GM18858 (cell line): Measurements from ENCODE around the gene DNAJC12.
"Not testable (repeated sequence)": the region's sequence is repeated elsewhere in the genome, so short reads cannot be mapped to it uniquely, and the experiment has no call there.

Source experiments
- ATAC-seq: cut with Tn5 transposase; IDR thresholded peaks from one replicate; pipeline ENCODE4 v1.9.1; 2021; ENCODE audit not compliant: unreplicated experiment

Gene DNAJC12

DNA sequence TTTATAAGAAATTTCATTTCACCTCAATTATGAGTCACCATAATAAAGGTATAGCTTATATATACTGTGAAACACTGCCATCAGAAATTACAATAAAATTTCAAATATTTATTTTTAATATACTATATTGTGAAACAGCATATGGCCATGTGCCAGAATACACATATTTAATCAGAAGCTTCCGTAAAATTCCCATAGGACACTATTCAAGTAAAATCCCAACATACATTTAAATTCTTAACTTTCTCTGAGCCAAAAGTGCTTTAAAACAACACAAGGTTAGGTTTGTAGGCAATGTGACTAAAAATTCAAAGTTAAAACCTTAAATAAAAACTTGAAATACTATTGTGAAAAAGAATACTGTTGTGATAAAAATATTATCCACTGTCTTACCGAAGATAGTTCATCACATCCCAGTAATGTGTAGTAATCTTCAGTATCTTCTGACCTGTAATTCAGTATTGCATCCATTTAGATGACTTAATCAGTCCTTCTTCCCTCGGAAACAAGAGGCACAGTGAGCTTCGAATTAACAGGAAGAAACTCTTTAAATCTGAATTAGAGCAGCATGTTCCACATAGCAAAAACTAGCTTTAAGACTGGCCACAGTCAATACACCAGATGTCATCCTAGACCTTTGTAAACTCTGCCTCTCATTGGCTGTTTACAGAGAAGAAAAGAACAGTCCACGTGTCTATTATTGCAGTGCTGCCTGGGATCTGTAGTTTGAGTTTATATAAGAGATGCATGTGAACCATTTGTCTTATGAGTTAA, at the start of gene DNAJC12:
DNAJC12 (minus strand) TSS at position 648 of the 774 bp plus-strand sequence; CDS start at position 471, 177 bp downstream.
- ATAC-seq, result peak; percentile 89

DNA sequence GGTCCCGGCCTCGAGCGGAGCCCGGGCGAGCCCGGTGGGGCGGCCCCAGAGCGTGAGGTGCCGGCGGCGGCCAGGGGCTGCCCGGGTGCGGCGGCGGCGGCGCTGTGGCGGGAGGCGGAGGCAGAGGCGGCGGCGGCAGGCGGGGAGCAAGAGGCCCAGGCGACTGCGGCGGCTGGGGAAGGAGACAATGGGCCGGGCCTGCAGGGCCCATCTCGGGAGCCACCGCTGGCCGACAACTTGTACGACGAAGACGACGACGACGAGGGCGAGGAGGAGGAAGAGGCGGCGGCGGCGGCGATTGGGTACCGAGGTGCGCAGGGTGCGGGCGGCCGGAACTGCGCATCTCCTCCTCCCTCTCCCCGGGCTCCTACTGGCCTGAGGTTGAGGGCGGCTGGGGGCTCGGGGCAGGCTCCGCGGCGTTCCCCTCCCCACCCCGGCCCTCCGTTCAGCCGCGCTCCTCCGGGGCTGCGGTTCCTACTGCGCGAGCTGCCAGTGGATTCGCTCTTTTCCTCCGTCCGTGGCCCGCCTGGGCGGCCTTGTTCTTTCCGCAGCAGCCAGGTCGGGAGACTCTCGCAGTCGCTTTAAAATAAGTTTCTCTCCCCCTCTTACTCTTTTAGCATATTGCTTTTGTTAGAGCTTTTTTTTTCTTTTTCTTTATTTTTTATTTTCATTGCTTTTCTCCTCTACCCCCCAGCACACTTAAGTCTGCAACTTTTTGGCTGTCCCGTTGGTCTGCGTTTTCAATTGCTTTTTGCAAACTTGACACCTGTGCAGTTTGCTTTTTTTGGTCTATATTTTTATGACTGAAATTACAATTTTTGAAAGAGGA, 47.1 kb upstream of the DNAJC12 start:
- ATAC-seq, result peak; percentile 31

DNA sequence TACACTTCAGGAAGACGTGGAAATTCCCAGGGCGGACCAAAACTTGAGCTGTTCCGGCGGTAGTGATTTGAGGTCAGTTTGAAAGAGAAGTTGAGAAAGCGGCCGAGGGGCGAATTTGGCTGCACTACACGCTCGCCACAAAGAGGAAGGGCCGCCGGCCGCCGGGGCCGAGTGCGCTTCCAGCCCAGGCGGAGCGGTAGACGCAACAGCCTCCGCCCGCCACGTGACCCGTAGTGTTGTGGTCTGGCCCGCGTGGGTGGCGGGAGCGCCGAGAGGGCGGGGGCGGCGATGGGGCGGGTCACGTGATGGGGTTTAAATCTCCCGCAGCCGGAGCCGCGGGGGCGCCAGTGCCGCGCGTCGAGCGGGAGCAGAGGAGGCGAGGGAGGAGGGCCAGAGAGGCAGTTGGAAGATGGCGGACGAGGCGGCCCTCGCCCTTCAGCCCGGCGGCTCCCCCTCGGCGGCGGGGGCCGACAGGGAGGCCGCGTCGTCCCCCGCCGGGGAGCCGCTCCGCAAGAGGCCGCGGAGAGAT, 46.4 kb upstream of the DNAJC12 start, which contains the start of gene SIRT1:
SIRT1 (plus strand) TSS at position 344 of the 529 bp plus-strand sequence; CDS start at position 410, 66 bp downstream.
- ATAC-seq, result peak; percentile 81

DNA sequence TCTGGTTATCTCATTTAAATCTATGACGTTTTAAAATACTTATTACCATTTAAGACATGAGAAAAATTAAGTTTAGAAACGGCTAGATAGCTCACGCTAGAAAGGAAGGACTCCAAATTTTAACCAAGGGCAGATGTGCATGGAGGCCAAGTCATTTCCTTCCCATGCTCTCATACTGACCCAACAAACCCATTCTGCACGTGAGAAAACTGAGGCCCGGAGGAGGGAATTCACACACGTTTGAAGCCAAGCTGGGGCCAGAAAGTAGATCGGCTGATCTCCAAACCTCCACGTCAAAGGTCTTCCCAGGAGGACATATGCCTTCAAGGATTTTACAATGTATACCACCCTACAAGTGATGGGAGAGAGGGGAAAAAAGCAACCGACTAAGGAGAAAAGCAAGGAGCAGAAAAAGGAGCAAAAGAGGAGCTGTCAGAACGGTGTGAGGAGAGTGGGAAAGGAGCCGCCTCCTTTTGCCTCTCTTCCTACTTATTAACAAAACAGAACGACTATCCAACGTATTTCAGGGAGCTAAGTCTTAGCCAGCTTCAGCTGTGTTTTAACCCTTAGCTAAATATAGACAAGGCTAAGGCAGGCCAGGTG, 45.8 kb upstream of the DNAJC12 start:
- ATAC-seq, result no peak

DNA sequence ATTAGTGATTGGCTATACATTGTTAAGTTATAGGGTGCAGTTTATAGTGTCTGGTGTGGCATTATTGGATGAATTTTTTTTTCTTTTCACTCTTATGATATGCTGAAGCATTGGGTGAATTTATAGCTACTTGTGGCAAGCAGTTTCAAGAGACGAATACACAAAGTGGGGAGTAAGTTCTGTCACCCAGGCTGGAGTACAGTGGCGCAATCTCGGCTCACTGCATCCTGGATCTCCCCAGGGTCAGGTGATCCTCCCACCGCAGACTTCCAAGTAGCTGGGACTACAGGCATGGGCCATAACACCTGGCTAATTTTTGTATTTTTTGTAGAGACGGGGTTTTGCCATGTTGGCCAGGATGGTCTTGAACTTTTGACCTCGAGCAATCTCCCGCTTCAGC, 40.1 kb upstream of the DNAJC12 start:
- no peak for ATAC-seq

DNA sequence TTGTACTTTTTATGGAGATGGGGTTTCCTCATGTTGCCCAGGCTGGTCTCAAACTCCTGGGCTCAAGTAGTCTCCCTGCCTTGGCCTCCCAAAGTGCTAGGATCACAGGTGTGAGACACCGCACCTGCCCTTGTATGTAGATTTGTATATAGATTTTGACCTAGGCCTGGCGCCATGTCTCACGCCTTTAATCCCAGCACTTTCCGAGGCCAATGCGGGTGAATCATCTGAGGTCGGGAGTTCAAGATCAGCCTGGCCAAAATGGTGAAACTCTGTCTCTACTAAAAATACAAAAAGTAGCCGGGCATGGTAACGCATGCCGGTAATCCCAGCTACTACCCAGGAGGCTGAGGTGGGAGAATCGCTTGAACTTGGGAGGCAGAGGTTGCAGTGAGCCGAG, 39.4 kb upstream of the DNAJC12 start:
- ATAC-seq, result not testable (repeated sequence)

DNA sequence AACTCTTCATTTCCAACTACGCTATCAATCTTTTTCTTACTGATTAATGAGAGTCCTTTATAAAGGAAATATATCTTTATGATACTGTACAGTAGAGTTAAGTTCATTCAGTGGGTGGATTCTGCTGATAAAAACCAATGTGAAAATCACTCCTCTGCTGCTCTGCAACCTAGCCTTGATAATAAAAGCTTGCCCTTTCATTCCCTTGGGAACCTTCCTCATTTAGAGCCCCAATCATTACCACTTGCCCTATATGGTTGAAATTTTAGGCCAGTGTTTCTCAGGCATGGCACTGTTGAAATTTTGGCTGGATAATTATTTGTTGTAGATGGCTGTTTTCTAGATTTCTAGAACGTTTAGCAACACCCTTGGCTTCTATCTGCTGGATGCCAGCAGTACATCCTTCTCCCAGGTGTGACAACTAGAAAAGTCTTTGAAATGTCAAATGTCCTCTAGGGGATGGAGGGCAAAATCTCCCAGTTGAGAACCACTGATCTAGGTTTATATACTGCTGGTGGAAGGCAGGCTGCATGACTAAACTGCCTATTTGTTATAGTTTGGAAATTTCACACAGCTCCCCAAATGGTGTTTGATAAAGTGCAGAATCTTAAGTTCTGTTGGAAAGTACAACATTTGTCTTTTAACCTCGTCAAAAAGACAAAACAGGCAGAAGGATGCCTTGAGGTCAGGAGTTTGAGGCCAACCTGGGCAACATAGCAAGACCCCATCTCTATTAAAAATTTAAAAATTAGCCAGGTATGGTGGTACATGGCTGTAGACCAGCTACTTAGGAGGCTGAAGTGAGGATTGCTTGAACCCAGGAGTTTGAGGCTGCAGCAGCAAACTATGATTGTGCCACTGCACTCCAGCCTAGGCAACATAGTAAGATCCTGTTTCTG, 37.6 kb upstream of the DNAJC12 start:
- no peak for ATAC-seq

DNA sequence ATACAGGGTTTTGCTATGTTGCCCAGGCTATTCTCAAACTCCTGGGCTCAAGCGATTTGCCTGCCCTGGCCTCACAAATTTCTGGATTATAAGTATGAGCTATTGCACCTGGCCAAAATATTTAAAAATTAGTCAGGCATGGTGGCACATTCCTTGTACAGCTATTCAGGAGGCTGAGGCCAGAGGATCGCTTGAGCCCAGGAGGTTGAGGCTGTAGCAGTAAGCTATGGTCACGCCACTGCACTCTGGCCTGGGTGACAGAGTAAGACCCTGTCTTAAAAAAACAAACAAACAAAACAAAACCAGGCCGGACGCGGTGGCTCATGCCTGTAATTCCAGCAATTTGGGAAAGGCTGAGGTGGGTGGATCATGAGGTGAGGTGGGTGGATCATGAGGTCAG, 32.0 kb upstream of the DNAJC12 start:
- ATAC-seq, result no peak

DNA sequence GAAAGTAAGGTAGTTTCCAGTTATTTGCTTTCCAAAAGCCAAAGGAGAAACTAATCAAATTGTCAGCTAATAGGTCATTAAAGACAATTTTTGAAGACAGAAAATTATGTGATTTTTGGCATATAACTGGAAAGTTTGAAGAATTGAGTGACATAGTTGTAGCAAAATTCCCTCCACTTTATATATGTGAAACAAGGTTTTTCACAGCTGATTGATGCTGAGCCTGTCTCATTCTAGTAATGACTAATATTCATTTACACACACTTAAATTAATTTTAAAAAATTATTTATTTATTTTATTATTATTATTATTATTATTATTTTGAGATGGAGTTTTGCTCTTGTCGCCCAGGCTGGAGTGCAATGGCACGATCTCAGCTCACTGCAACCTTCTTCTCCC, 30.1 kb upstream of the DNAJC12 start:
- ATAC-seq, result no peak

DNA sequence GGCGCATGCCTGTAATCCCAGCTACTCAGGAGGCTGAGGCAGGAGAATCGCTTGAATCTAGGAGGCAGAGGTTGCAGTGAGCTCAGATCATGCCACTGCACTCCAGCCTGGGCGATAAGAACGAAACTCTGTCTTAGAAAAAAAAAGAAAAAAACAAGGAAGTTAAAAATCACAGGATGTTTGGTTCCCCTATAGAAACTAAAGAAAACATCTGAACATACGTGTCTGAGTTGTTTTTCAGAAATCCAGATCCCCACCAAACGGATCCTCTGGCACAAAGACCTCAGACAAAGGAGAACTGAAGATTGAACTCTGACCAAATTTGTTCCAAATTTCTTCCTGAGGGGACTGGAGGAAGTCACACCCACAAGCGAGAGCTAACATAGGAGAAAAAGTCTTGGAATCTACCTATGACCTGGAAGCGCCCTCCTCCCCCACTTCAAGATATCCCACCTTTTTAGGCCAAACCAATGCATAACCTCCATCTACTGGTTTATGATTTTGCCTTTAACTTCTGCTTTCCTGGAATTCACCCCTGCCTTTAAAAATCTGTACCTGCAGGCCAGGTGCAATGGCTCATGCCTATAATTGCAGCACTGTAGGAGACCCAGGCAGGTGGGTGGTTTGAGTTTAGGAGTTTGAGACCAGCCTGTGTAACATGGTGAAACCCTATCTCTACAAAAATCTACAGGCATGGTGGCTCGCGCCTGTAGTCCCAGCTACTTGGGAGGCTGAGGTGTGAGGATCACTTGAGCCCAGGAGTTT, 26.8 kb upstream of the DNAJC12 start:
- no peak for ATAC-seq

DNA sequence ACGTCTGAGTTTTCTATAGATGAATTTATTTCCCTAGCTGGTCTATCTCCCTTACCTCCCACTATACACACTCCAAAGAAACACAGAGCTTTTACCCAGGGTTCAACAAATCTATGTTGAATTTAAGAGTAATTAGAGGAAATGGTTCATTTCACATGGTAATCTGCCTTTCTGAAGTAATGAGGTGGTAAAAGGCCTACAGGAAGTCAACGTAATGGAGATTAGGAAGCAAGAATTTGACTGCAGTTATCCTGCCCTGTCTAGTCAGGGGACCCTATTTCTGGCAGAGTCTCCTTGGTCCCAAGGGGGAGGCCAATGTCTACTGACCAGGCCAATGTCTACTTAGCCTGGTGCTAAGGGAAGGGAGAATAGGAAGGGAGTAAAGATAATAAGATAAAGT, 25.1 kb upstream of the DNAJC12 start:
- ATAC-seq, result no peak

DNA sequence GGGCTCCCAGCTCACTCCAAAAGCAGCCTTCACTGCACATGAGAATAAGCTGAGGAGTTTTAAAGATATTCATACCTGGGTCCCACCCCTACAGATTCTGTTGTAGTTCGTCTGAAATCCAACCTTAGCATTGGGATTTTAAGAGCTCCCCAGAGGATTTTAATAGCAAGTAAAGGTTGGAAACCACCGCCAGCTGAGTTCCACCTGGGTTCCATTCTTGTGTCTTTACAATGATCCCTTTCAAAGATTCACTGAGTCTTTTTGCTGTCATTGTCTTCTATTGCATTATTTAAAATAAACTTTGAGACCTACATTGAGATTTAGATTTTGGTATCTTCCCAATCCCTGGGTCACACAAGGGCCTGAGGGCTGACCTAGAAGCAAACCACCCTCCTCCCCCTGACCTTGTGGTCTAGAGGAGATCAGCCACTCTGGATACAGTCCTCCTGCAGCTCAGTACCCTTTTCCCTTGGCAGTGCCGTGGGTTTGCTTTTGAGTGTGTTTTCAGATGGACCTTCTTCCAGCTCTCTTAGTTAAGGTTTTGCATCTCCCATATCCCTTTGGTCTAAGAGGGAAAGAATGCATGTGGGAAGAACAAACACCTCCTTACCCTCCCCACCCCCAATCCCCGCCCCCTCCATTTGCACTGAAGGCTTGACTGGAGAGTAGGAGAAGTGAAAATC, 23.9 kb upstream of the DNAJC12 start:
- ATAC-seq, result no peak

DNA sequence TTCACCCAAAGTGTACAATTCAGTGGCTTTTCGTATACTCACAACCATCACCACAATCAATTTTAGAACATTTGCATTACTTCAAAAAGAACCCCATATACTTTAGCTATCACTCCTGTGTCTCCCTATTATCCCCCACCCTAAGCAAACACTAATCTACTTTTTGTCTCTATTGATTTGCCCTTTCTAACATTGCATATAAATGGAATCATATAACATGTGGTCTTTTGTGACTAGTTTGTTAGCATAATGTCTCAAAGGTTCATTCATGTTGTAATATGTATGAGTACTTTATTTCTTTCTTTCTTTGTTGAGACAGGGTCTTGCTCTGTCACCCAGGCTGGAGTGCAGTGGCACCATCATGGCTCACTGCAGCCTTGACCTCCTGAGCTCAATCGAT, 21.0 kb upstream of the DNAJC12 start:
- ATAC-seq, result no peak

DNA sequence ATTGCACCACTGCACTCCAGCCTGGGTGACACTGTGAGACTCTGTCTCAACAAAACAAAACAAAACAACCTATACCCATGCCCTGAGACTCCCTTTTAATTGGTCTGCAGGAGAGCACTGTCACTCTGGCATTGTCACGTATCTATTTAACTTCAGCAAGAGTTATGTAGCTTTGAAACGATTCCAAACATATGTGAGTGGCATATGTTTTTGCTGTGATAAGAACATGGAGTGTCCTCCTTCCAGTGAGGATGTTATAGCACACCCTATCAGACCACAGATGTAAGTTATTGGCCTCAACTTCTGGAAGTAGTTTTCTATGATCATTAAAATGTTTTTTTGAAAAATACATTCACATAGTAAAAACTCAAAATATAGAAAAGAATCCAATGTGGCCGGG, 15.5 kb upstream of the DNAJC12 start:
- ATAC-seq, result no peak

DNA sequence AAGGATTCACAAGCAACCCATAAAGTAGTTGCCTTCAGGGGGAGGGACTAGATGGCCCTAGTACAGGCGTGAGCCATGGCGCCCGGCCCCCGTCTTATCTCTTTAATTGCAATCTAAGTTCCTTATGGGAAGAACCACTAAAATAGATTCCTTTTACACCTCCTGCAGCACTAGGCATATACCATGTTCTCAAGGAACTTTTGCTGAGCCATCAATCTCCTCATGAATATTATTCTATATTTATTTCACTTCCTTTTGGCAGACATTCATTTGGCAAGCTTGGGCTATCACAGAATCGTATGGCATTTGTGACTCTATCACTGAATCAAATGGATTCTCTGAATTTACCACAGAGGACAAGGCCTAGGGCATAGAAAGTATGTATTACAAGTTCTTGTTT, 14.8 kb upstream of the DNAJC12 start:
- ATAC-seq, result no peak

DNA sequence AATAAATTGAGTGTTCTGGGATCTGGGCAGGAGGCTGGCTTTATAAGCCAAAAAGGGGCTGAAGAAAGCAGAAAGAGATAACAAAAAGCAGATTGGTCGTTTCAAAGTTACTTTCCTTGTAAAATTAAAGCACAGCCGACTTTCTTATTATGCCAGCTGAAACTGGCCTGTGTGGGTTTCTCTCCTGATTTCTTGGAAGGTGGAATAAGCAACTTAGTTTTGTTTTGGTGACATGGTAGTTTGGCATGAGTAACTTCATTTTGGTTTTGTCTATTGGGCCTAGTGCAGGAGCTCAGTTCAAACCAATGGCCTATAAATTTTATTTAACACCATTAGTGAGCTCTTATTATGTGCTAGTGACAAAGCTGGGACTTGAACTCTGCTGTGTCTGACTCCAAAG, 13.2 kb upstream of the DNAJC12 start:
- ATAC-seq, result no peak

DNA sequence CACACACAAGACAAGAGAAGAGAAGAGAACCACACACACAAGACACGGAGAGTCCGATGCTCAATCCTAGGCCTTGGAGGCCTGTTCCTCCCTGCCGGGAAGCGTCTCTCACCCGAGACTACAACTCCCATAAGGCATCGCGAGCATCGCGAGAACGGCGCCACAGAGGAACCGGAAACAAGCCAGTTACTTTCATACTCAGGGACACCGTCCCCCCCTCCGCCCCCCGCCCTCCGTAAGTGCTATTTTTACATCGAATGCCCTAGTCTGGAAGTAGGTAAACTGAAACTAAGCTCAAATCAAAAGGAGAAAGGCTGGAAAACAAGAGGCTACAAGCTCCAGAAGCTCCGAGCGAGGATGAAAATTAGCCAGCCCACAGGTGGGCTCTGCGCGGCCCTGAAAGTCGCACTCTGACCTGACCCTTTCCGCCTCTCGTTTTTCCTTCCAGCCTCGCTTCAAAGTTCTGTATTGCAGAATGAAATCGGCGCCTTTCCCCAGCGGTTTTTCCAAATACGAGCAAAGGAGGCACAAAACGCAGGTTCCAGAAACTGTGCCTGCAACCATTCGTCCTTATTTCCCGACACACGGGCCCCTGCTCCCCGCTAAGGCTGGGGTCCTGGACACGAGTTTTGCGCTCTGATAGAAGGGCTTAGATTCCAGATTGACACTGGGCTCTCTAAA, 11.5 kb upstream of the DNAJC12 start:
- ATAC-seq, result peak; percentile 97

DNA sequence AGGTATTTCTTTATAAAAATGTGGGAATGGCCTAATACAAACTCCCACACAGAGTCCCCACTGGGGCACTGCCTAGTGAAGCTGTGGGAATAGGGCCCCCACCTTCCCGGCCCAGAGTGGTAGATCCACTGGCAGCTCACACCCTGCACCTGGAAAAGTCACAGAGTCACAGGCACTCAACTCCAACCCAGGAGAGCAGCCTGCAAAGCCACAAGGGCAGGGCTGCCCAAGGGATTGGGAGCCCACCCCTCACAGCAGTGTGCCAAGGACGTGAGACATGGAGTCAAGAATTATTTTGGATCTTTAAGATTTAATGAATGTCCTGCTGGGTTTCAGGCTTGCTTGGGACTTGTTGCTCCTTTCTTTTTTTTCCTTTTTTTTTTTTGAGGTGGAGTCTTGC, 5.3 kb upstream of the DNAJC12 start:
- ATAC-seq, result no peak

DNA sequence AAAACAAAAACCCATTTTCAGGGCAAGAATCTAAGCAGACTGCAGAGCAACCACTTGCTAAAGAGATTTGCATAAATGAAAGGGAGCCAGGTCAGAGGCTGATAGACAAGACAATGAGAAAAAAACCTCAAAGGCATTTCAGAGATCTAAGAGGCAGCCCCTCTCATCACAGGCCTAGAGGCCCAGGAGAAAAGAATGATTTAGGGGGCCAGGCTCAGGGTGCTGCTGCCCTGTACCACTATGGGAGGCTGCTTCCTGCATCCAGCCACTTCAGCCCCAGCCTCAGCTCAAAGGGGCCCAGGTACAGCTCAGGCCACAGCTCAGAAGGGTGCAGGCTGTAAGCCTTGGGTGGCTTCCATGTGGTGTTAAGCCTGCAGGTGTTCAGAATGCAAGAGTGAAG, 3.7 kb upstream of the DNAJC12 start:
- ATAC-seq, result no peak
